ENCODE data around the gene GRK1.

GRK1 gene

DNA sequence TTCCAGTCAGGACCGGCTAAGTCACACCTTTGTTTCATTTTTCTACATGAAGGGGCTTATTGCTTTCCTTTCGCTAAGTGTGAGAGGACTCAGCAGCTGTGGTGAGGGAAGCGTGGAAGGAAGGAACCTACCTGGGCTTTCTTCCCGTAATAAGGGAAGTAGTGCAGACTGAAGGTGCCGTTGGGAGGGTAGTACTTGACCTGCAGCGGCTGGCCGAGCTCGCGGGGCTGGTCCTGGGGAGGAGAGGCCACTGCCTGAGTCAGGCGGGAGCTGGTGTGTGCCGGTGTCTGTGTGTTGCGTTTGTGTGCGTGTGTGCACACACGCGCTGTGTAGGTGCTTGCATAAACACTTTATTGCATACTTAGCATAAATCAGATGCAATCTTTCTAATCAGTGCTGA lies 16.7 kb upstream of the GRK1 start:
- DNase-seq (ENCODE audit: low read depth), result no peak

GRCh38 chr13:113650731-113651148 lies 16.3 kb upstream of the GRK1 start:
- DNase-seq (ENCODE audit: low read depth), result no peak

- no peak for DNase-seq (ENCODE audit: low read depth)
Observed at GRCh38 chr13:113651511-113652403, 15.3 kb upstream of the GRK1 start.

GRCh38 chr13:113652404-113653263 lies 14.4 kb upstream of the GRK1 start:
- DNase-seq (ENCODE audit: low read depth), result no peak

GRCh38 chr13:113653264-113654174 lies 13.5 kb upstream of the GRK1 start:
- DNase-seq (ENCODE audit: low read depth), result no peak

DNA sequence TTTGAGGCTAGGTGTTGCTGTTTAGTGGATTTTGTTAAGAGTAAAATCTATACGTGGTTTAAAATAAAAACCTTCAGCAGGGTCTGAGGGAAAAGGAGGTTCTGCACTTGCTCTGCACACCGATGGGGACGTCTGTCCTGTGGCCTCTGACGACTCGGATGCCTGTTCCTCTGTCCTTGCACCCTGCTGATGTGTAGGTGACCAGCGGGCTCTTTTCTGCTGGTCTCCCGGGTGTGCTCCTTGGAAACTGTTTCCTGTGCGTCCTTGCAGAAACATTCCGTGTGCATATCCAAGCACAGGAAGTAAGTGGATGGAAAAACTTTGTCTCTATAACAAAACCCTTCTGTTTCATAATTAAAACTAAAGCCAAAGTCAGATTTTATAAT lies 12.9 kb upstream of the GRK1 start:
- no peak for DNase-seq (ENCODE audit: low read depth)

DNA sequence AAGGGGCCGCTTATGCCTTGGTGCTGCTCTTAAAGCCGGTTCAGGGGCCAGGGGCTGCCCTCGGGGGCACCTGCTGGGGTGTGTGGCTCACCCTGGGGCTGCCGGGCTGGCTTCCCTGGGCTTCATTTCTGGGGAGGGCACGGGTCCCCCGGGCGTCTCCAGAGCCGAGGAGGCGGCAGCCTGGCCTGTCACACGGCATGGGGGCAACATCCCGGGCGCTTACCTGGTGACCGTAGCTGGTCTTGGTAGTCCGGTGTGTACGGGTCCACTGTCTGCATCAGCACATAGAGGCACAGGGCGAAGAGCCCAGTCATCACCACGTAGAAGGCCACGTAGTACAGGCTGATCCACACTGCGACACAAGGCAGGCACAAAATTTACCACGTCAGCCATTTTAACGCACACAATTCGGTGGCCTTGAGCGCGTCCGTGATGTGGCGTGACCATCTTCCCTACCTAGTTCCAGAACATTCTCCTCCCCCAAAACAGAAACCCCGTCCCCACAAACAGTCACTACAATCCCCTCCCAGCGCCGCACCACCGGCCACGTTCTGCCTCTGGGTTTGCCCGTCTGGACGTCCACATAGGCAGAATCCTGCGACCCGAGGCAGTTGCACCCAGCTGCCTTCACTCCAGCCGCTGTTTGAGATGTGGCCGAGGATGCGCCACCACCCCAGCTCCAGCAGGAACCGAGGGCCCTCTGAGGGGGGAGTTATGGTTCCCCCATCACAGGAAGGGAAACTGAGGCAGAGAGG lies 12.3 kb upstream of the GRK1 start:
- DNase-seq (ENCODE audit: low read depth), result no peak

DNA sequence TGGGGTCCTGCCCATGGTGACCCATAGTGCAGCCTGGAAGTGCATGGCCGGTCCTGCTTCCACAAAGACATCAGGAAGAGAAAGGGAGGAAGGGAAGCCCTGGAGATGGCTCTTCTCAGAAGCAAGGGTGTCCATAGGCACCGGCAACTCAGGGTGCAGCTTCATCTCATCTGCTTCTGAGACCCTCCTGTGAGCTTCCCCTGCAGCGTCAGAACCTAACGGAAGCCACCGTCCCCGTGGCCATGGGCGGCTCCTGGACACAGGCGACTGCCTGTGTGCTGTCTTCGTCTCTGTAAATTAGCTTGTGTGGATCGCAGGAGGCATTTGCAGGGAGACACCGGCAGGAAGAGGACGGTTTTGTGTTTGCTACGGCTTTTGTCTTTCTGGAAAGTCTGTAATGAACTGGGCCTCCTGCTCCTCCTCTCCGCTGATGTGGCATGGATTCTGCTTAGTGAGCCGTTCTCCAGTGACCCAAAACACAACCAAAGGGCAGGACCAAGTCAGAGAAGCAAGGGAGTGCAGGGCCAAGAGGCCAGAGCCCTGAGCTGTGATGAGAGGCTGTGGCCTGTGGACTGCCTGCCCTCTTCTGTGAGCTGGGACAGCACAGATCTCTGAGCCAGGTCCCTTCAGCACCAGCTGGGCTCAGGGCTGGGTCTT lies 11.5 kb upstream of the GRK1 start:
- DNase-seq (ENCODE audit: low read depth), result no peak

DNA sequence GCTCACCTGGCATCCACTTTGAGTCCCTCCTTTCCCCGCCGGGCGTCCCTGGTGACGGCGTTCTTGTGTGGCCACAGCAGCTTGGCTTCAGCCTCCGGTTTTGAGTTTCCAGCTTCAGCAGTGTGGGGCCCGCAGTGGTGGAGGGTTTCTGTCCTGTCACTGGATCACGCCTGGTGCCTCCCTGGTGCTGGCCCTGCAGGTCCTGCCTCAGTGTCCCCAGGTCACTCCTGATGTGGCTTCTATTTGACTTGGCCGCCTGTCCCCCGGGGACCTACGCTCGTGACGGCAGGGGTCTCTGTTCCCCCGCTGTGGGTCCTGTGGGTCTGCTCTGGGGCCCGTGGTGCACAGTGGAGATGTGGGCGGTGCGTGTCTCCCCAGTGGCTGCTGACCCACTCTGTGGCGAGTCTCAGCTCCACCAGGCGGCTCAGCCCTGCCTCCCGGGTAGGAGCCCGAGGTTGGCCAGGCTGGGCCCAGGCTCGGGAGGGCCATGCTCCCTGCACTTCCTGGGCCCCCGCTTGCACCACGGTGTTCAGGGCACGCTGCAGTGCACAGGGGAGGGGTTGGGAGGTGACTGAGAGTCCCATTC lies 10.9 kb upstream of the GRK1 start:
- no peak for DNase-seq (ENCODE audit: low read depth)

DNA sequence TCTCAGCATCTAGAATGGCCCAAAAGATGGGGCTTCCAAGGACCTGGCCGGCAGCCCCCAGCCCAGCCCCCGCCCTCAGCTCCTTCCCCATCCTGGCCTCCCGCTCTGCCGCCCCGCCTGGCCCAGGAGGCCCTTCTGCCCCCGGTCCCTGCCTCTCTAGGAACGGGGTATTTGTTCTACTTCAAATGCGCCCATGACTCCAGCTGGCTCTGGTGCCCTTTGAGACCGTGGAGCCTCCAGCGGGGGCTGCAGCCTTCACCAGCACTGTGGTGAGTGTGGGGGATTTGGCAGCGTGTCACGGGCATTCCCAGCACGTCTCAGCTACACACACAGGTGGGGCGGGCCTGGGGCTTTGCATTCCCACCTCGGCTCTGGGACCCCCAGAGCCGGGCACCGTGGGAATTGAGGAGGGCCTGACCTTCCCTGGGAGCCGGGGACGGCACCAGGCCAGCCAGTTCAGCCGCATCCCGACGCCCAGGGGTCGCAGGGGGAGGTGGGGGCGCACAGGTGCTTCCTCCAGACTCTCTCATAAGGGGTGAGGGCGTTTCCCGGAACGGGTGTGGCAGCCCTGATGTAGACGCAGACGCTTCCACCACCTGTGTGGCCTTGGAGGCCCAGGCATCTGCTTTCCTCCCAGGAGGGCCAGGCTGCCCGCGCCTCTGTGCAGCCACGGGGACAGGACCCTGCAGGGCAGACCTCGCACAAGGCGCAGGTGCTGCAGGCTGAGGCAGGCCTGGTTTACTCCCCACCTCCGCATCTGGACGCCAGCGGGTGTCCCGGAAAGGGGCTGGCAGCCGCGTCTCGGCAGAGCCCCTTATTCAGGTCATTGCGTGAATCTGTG lies 10.0 kb upstream of the GRK1 start:
- no peak for DNase-seq (ENCODE audit: low read depth)

DNA sequence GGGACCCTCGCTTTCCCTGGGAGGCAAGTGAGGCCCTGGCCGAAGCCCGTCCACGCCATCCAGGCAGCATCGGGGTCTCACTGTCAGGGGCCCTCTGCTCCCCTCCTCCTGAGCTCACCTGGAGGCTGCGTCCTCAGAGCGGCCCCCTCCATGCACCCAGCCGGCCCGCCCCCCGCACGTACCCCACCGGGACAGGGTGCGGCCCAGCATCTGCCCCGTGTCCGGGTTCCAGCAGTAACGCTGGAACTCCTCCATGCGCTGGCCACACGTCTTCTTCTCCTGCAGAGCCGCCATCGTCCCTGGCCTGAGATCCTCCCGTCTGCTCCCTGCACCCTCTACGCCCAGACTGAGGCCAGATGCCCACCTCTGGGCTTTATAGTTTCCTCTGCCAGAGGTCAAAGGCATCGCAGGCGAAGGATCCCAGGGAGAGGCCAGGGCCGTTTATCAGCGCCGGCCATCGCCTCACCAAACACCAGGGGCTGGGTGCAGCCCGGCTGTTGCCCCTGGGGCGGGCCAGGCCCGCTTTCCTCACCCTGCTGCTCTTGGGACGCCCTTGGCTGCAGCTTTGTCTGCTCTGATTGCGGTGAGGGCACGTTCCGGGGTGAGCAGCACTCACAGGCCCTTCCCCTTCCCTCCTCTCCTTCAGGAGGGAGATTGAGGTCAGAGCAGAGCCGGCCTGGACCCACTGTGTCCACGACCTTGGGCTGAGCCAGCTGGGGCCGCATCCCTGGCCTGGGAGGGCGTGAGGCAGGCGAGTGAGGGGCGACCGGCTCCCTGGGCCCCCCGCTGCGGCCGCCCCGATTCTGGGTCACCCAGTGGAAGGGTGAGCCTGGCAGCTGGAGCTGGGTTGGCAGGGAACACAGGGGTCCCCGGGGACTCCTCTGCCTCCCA lies 8.9 kb upstream of the GRK1 start, which contains the start of gene ATP4B:
Gene ATP4B (minus strand): TSS at position 348 of the 891 bp plus-strand sequence. CDS start 54 bp downstream, at position 294.
- no peak for DNase-seq (ENCODE audit: low read depth)

DNA sequence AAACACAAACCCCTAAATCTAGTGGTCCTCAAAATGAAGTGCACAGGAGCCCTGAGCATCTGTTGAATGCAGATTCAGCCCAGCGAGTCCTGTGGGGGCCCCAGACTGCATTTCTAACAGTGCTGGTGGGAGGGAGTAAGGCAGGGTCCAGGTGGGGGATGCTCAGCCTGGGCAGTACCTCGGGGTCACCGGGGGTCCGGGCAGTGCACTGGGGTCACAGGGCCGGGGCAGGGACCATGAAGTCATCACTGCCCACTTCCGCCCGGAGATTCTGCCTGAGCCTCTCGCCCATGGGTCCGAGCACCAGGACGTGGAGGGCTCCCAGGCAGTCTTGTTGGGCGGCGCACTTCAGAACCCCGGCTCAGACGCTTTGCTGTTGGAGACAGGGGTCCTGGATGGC lies 8.2 kb upstream of the GRK1 start:
- DNase-seq (ENCODE audit: low read depth), result no peak

DNA sequence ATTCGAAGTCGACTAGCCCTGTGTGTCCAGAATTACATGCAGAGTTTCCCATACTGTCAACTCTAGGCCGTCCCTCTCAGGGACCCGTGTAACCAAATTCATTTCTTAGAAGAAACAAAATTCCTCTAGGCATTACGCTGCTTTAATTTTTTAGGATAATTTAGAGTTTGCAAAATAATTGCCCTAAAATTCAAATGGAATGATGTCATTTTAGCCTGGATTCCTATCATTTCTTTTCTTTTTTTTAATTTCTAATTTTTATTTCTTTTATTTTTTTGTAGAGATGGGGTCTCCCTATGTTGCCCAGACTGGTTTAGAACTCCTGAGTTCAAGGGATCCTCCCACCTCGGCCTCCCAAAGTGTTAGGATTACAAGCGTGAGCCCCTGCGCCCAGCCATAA lies 7.7 kb upstream of the GRK1 start:
- DNase-seq (ENCODE audit: low read depth), result no peak

DNA sequence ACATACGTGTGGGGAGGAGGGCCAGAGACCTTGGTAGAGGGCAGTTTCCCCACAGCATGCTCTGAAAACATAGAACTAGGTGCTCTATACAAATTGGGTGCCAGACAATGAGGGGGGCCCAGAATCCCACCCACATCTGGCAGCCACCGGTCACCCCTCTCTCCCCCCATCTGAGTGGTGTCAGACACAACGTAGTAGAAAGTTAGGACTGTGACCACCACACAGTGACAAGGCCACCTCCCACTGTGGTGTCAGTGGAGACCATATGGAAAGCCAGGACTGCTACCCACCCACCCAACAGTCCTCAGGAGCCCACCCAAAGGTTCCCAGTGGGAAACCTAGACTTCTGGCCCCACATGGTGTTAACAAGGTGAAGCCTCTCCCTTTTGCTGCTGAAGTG lies 7.0 kb upstream of the GRK1 start:
- DNase-seq (ENCODE audit: low read depth), result no peak

GRCh38 chr13:113661509-113661908 lies 5.5 kb upstream of the GRK1 start:
- DNase-seq (ENCODE audit: low read depth), result no peak

- DNase-seq (ENCODE audit: low read depth), result no peak
Observed at GRCh38 chr13:113663934-113664333, 3.1 kb upstream of the GRK1 start.

DNA sequence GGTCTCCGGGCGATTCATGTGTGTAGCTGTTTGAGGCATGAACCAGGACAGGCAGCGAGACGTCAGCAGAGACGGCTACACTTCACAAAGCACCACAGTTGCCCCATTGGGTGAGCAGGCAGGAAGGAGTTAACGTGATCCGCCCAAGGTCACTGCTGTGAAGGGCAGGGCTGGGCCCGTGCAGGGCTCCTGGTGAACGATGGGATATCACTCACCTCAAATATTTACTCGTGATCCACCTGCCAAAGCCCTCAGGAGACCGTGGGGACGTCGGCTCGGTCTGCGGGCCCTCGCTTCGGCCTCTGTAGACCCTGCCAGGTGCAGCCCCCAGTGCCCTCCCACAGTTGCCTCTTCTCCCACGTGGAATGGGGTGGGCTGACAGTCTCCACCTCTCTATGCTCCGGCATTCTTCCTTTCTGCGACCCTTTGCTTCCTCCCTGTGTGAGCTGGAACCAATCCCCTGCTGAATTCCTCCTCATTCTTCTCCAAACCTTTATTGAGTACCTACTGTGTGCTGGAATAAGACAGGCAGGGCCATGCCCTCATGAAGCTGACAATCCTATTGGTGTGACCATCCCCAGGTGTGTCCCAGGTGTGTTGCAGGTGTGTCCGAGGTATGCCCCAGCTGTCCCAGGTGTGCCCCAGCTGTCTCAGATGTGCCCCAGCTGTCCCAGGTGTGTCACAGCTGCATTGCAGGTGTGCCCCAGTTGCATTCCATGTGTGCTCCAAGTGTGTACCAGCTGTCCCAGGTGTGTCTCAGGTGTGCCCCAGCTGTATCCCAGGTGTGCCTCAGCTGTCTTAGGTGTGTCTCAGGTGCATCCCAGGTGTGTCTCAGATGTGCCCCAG lies 2.0 kb upstream of the GRK1 start:
- no peak for DNase-seq (ENCODE audit: low read depth)
